K562 (cell line): ENCODE results near the gene DYSF. TPM values are rescaled to one million over a fixed set of nuclear protein-coding genes. Genes with fewer than 3 reads are reported as not detected.

Source experiments
- ATAC-seq: fragments of 200-7000 bp; cut with Tn5 transposase; 3 replicates; pipeline ENCODE4 v1.9.1; 2020; ENCODE audit warnings: moderate library complexity
- BruUV-seq: library from RNA; stranded (reverse); fragments of 400-500 nt; replicated peaks from 2 replicates; lab custom pipeline; 2021; lab: Mats Ljungman, UMichigan
- CTCF ChIA-PET: fragments of 300-600 bp; formaldehyde crosslinking; extraction: SDS; loops from one replicate; lab custom pipeline; 2021; ENCODE audit warnings: low intra/inter-chr PET ratio; lab: Yijun Ruan, JAX
- POLR2A ChIA-PET: fragments of 300-600, 350-650 bp; sonication (Branson Sonifier 250); formaldehyde crosslinking; extraction: SDS; loops from one replicate; lab custom pipeline; 2021; ENCODE audit warnings: antibody characterized with exemption, inconsistent platforms; lab: Yijun Ruan, JAX
- DNase-seq, 4 experiments: peaks; one replicate each; pipeline versions ENCODE4 v3.0.0 to v3.0.0-alpha.2; 2011 to 2018; ENCODE audit warnings: low spot score in 3 of 4, mixed read lengths in 3 of 4; ENCODE audit errors: extremely low read depth in 1 of 4
- FAIRE-seq: peaks from 2 replicates; lab custom pipeline; 2011; peaks lifted over from hg19 to GRCh38; lab: Jason Lieb, UNC
- H2AFZ ChIP-seq: 2 replicates; pipeline ENCODE4 v1.6.0; 2011; ENCODE audit warnings: low read depth, low read length, control low read depth, inconsistent platforms
- H3K27ac ChIP-seq: fragments of 200-600 bp; 3 replicates; pipeline ENCODE4 v1.8.0; 2011; ENCODE audit warnings: low read depth, mild to moderate bottlenecking, control low read depth, inconsistent platforms, low read length, moderate library complexity, mixed read lengths; ENCODE audit errors: extremely low read depth
- H3K27me3 ChIP-seq, 2 experiments: fragments of 300-600 bp in 1 of 2; 2 replicates in 1 of 2; 3 replicates in 1 of 2; pipeline versions ENCODE4 v1.6.0 to v1.8.0; 2011; ENCODE audit warnings: inconsistent platforms in 2 of 2, low read length in 2 of 2, mild to moderate bottlenecking in 1 of 2, mixed read lengths in 1 of 2, moderate library complexity in 1 of 2; ENCODE audit not compliant: control insufficient read depth in 2 of 2, insufficient read depth in 2 of 2
- H3K36me3 ChIP-seq: fragments of 300-600 bp; 3 replicates; pipeline ENCODE4 v1.8.0; 2011; ENCODE audit warnings: mild to moderate bottlenecking, low read length, inconsistent platforms; ENCODE audit not compliant: control insufficient read depth, insufficient read depth
- H3K4me1 ChIP-seq, 2 experiments: fragments of 200-600 bp in 1 of 2; replicated peaks in 1 of 2; 2 replicates in 1 of 2; 3 replicates in 1 of 2; pipeline versions ENCODE4 v1.5.1 to v1.8.0; 2011; ENCODE audit warnings: inconsistent platforms in 2 of 2, low read length in 2 of 2, mild to moderate bottlenecking in 1 of 2, mixed read lengths in 1 of 2, moderate library complexity in 1 of 2; ENCODE audit not compliant: control insufficient read depth in 2 of 2, insufficient read depth in 2 of 2
- H3K4me2 ChIP-seq: 2 replicates; pipeline ENCODE4 v1.6.1; 2011; ENCODE audit warnings: low read length, control low read depth, inconsistent platforms, mixed read lengths; ENCODE audit not compliant: insufficient read depth
- H3K4me3 ChIP-seq: fragments of 200-600 bp; sonication (generic), shearing (Covaris generic); 2 replicates; pipeline ENCODE4 v1.5.1; 2016; ENCODE audit warnings: control low read depth, inconsistent platforms
- H3K79me2 ChIP-seq: fragments of 200-600 bp; 3 replicates; pipeline ENCODE4 v1.8.0; 2011; ENCODE audit warnings: low read length, inconsistent platforms; ENCODE audit not compliant: control insufficient read depth, insufficient read depth
- H3K9ac ChIP-seq, 2 experiments: 2 replicates each; pipeline versions ENCODE4 v1.6.0 to v1.6.1; 2011; ENCODE audit warnings: low read depth in 2 of 2, low read length in 2 of 2, control low read depth in 1 of 2, inconsistent platforms in 1 of 2, mild to moderate bottlenecking in 1 of 2, mixed read lengths in 1 of 2; ENCODE audit not compliant: insufficient read depth in 1 of 2
- H3K9me1 ChIP-seq: one replicate; pipeline ENCODE4 v1.6.0; 2011; ENCODE audit warnings: inconsistent platforms, mild to moderate bottlenecking, low read length, moderate library complexity; ENCODE audit not compliant: control insufficient read depth, insufficient read depth
- H3K9me3 ChIP-seq: replicated peaks from 2 replicates; pipeline ENCODE4 v1.5.1; 2011; ENCODE audit warnings: low read depth, low read length, inconsistent platforms; ENCODE audit not compliant: control insufficient read depth, insufficient read depth
- H4K20me1 ChIP-seq: replicated peaks from 2 replicates; pipeline ENCODE4 v1.6.1; 2011; ENCODE audit warnings: low read length, inconsistent platforms, mixed read lengths; ENCODE audit not compliant: control insufficient read depth, insufficient read depth
- CBX1 ChIP-seq: sonication (generic); IDR thresholded peaks from 2 replicates; pipeline ENCODE4 v1.6.1; 2016; ENCODE audit warnings: antibody characterized with exemption, low read depth, mild to moderate bottlenecking
- CEBPG ChIP-seq, 3 experiments: fragments of 200-800 bp in 1 of 3; sonication (Bioruptor generic) in 1 of 3; sonication (generic) in 1 of 3; formaldehyde crosslinking in 1 of 3; IDR thresholded peaks in 2 of 3; conservative IDR thresholded peaks in 1 of 3; 2 replicates each; pipeline versions ENCODE4 v1.6.1 to v1.8.0; 2016 to 2022; ENCODE audit warnings: missing compliant biosample characterization in 2 of 3, missing genetic modification characterization in 2 of 3, mild to moderate bottlenecking in 1 of 3, missing genetic modification reagents in 1 of 3
- CREBBP ChIP-seq: IDR thresholded peaks from one replicate; pipeline ENCODE4 v1.6.1; 2012; ENCODE audit warnings: low read depth, mild to moderate bottlenecking, control low read depth, inconsistent platforms, low read length
- CTCF ChIP-seq, 3 experiments: IDR thresholded peaks in 2 of 3; conservative IDR thresholded peaks in 1 of 3; 2 replicates each; pipeline ENCODE4 v1.5.1; 2011 to 2012; ENCODE audit warnings: low read length in 3 of 3, mild to moderate bottlenecking in 3 of 3, control low read depth in 2 of 3, improper control_type of control experiment in 1 of 3, inconsistent platforms in 1 of 3, low read depth in 1 of 3, mixed read lengths in 1 of 3, moderate library complexity in 1 of 3; ENCODE audit not compliant: insufficient read depth in 2 of 3
- FOXP4 ChIP-seq: sonication (generic); formaldehyde crosslinking; IDR thresholded peaks from 2 replicates; pipeline ENCODE4 v1.8.0; 2022; ENCODE audit warnings: mild to moderate bottlenecking, missing genetic modification reagents, borderline replicate concordance
- GMEB1 ChIP-seq: fragments of 250-450 bp; sonication (Bioruptor Pico); IDR thresholded peaks from 2 replicates; pipeline ENCODE4 v1.4.0; 2020; ENCODE audit warnings: mild to moderate bottlenecking
- NRF1 ChIP-seq, 2 experiments: fragments of 450-650 bp; IDR thresholded peaks in 1 of 2; conservative IDR thresholded peaks in 1 of 2; 2 replicates each; pipeline ENCODE4 v1.6.1; 2014; ENCODE audit warnings: mild to moderate bottlenecking in 2 of 2
- PHF21A ChIP-seq: fragments of 450-650 bp; IDR thresholded peaks from 2 replicates; pipeline ENCODE4 v1.6.1; 2017; ENCODE audit warnings: low read depth, borderline replicate concordance
- TEAD1 ChIP-seq, 2 experiments: fragments of 450-650 bp in 1 of 2; sonication (generic) in 1 of 2; formaldehyde crosslinking; IDR thresholded peaks; 2 replicates each; pipeline versions ENCODE4 v1.4.0 to v1.8.0; 2020 to 2022; ENCODE audit warnings: mild to moderate bottlenecking in 2 of 2, missing genetic modification reagents in 1 of 2
- ZBTB26 ChIP-seq: fragments of 450-650 bp; formaldehyde crosslinking; IDR thresholded peaks from 2 replicates; pipeline ENCODE4 v1.4.0; 2022; ENCODE audit warnings: missing genetic modification characterization
- ZNF224 ChIP-seq: sonication (generic); formaldehyde crosslinking; IDR thresholded peaks from 2 replicates; pipeline ENCODE4 v1.8.0; 2022; ENCODE audit warnings: mild to moderate bottlenecking, missing genetic modification reagents
- ZNF764 ChIP-seq: fragments of 250-450 bp; sonication (Bioruptor Pico); IDR thresholded peaks from 2 replicates; pipeline ENCODE4 v1.4.0; 2020; ENCODE audit warnings: low read depth, mild to moderate bottlenecking, moderate library complexity
- ZNF766 ChIP-seq: fragments of 200-800 bp; sonication (Bioruptor generic); conservative IDR thresholded peaks from 2 replicates; pipeline ENCODE4 v1.6.1; 2016; ENCODE audit warnings: missing genetic modification characterization, missing compliant biosample characterization
- WGBS: fragments of 100-300 bp; shearing (Covaris generic); methylation state at CpG from one replicate; pipeline ENCODE4 v1.1.6; 2016; ENCODE audit warnings: low coverage, mixed read lengths; ENCODE audit not compliant: insufficient coverage; ENCODE audit errors: missing lambda C conversion rate; 5-methylcytosine and 5-hydroxymethylcytosine counted together
- in situ Hi-C: fragments of 300-500 bp; cut with MboI; formaldehyde crosslinking; loops from 4 replicates; pipeline ENCODE4 v1.15.0; 2018; ENCODE audit warnings: inconsistent platforms, mixed read lengths
- intact Hi-C: fragments of 100-400 bp; cut with micrococcal nuclease; formaldehyde crosslinking; loops from 2 replicates; pipeline ENCODE4 v1.14.2; 2022
- polyA plus RNA-seq, 8 experiments: library from polyadenylated mRNA; depleted of rRNA in 4 of 8; stranded (reverse) in 5 of 8; unstranded in 3 of 8; fragments of >200 nt; fragmentation: Nextera tagmentation in 2 of 8; fragmentation: Illumina TruSeq in 1 of 8; extraction: Ambion mirVana in 2 of 8; extraction: Trizol in 1 of 8; gene quantifications; 2 replicates each; pipeline versions ENCODE4 v1.2.1 to v1.2.3, GENCODE V29; 2011 to 2014; ENCODE audit warnings: inconsistent platforms in 1 of 8, missing spikeins in 1 of 8
- total RNA-seq, 7 experiments: library from RNA; depleted of rRNA in 6 of 7; stranded (reverse); fragments of >200 nt in 6 of 7; fragmentation: Illumina TruSeq in 2 of 7; extraction: Trizol in 2 of 7; gene quantifications; 2 replicates each; pipeline versions ENCODE4 v1.2.1 to v1.2.3, GENCODE V29; 2011 to 2021; ENCODE audit warnings: low replicate concordance in 1 of 7

Gene DYSF
- total and polyA plus RNA-seq, 9 of the 15 experiments (the other 6 are each of a cell fraction or from before 2014, with no cell fraction given): 0.01 to 0.80 (median 0.29) TPM

- peak; percentile 91 for FAIRE-seq
- no peaks in the 10 kb centered on the region for H3K9me1 ChIP-seq
- H3K9ac ChIP-seq: no peak overlapping the region; a peak in 1 of 4 replicates
- intact Hi-C loops (loop anchor here (5.0 kb wide), 1 partner anchor 179 kb away; no protein-coding TSS in a partner anchor), in situ Hi-C loops (no loop called here)
- no peaks in the 10 kb centered on the region for H3K9me3 ChIP-seq
- WGBS: 9% methylated on average over 10 of the region's 12 CpGs
- peaks cover 0 to 4% of the 10 kb centered on the region in 2 experiments; a peak in 2 of 5 replicates for H3K27me3 ChIP-seq
- H3K27ac ChIP-seq: no peak overlapping the region
- peaks cover 0 to 4% of the 10 kb centered on the region in 2 experiments; a peak in 1 of 5 replicates for H3K4me1 ChIP-seq
- BruUV-seq: no TSS peak
- no peaks in the 10 kb centered on the region for H4K20me1 ChIP-seq
- no peak for DNase-seq
- ChIA-PET CTCF (no interaction called here), POLR2A (no interaction called here)
- H3K79me2 ChIP-seq: no peaks in the 10 kb centered on the region
- no peaks in the 10 kb centered on the region for H3K36me3 ChIP-seq
- H3K4me2 ChIP-seq: no peak overlapping the region
- no peak overlapping the region for H3K4me3 ChIP-seq
- no peak overlapping the region for H2AFZ ChIP-seq
- peak; percentile 69 for ATAC-seq
- no peak for TF ChIP-seq NRF1 (conservative IDR thresholded peaks at IDR 0.05 in 1 of 2, IDR thresholded peaks at IDR 0.05 in 1 of 2)
- TF ChIP-seq ZNF764 (CRISPR knock-in tag): no peak
- no peak for TF ChIP-seq ZNF766 (CRISPR knock-in tag)
- no peak for TF ChIP-seq FOXP4
- TF ChIP-seq CTCF (IDR thresholded peaks at IDR 0.05 in 2 of 3, conservative IDR thresholded peaks at IDR 0.05 in 1 of 3; ENCODE audit: insufficient read depth in 2 of 3, low read depth in 1 of 3, low read length in 3 of 3): no peak
- peak; percentile 32; the same call in 1 of the 2 replicates for TF ChIP-seq CBX1
- no peak for TF ChIP-seq PHF21A
- TF ChIP-seq ZNF224: no peak
- TF ChIP-seq GMEB1 (CRISPR knock-in tag): no peak
- 0 out of 2 replicates have a peak, but pooled peaks have one; percentile 28 for TF ChIP-seq ZBTB26 (CRISPR knock-in tag)
- TF ChIP-seq CREBBP: peak; percentile 30
- TF ChIP-seq TEAD1 (CRISPR knock-in tag; IDR thresholded peaks at IDR 0.05): no peak
- TF ChIP-seq CEBPG (CRISPR knock-in tag; IDR thresholded peaks at IDR 0.05): no peak
- no peak for TF ChIP-seq CEBPG (tag; conservative IDR thresholded peaks at IDR 0.05 in 1 of 2, IDR thresholded peaks at IDR 0.05 in 1 of 2)
Observed at GRCh38 chr2:71618327-71619113, 165.2 kb downstream of the DYSF start.
